GM19240 (cell line): ENCODE measurements around the gene FGGY.

Experiments
- DNase-seq: peaks from one replicate; pipeline ENCODE4 v3.0.0; 2011; ENCODE audit warnings: low spot score; ENCODE audit not compliant: insufficient read length

FGGY gene

GRCh38 chr1:59378621-59379370 is 81.9 kb downstream of the FGGY start:
- no peak for DNase-seq

GRCh38 chr1:59379371-59379728 is 82.5 kb downstream of the FGGY start:
- no peak for DNase-seq

DNA sequence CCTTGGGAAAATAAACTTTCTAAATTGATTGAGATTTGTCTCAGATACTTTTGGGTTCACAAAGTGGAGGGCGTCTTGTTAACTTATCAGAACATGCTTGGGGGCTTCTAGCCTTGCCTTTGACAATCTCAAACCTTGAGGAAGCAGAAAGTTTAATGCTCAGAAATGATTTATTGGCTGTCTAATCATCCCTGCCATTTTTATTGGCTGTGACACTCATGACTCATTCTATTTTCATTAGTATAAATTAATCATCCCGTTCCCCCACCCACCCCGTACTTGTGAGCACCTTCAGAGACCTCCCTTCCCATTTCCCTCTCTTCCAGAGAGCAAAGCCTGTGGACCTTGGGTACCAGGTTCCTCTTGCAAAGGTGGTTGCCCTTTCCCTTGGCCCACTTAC is 87.1 kb downstream of the FGGY start:
- DNase-seq = no peak

DNA sequence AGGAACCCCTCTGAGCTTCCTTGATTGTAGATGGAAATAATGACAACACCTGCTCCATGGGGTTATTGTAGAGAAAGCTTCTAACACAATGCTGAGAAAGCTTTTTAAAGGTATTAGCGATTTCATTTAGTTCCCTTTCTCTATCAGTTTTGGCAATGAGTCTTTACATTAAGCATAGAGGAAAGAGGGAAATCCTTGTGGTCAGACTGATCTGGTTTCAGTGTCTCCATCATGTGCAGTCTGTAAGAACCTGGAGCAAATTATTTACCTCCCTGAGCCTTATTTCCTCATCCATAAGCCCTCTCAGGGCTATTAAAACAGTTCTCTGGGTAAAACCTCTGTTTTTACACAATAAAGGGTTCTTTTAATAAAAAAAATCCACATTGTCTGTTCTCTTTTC is 87.5 kb downstream of the FGGY start:
- no peak for DNase-seq

DNA sequence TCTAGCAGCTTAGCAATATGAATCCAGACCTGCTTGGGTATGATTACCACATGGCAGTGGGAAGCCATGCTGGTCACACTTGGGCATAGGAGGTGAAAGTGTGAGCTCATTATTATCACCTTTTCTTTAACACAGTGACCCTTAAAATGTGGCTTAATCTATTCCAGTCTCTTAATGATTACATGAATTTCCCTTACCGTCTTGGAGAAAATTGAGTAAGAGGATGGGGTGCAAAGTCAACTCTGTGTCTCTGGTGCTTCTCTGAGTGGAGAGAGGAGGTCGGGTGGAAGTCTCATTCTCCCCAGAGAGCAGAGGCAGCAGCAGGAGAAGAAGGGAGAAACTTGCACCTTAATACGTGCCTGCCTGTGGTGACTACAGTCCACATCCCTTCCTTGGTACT is 91.3 kb downstream of the FGGY start:
- no peak for DNase-seq

DNA sequence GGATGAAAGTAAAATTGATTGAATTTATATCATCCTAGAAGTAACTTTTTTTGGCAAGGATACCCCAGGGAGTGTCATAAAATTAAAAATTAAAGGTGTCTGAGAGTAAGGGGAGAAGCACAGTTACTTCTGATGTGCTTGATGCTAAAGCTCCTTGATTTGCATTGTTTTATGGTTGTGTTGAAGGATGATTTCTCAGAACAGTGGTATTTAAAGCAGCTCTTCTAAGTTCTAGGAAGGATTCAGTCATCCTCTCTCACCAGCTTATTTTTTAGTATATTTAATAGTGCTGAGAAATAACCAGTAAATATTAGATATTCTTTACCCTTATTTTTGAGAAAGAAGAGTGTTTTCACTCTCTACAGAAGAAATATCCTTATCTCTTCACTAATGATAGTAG is 93.0 kb downstream of the FGGY start:
- no peak for DNase-seq

DNA sequence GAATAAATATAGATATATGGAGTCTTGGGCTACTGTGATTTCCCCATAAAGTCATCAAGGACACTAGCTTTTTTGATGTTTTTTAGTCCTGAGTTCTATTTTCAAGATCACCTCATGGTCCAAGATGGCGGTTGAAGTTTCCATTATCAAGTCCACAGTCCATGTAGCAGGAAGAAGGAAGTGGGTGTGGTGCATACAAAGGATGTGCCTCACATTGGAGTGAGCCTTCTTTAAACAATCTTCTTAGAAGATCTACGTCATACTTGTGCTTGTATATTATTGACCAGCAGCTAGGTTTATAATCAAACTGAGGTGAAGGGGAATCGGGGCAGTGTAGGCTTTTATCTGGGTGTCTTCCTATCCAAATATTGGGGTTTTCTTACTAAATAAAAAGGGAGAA is 93.4 kb downstream of the FGGY start:
- no peak for DNase-seq

- DNase-seq = no peak
Observed at GRCh38 chr1:59391212-59392179, 94.6 kb downstream of the FGGY start.

DNA sequence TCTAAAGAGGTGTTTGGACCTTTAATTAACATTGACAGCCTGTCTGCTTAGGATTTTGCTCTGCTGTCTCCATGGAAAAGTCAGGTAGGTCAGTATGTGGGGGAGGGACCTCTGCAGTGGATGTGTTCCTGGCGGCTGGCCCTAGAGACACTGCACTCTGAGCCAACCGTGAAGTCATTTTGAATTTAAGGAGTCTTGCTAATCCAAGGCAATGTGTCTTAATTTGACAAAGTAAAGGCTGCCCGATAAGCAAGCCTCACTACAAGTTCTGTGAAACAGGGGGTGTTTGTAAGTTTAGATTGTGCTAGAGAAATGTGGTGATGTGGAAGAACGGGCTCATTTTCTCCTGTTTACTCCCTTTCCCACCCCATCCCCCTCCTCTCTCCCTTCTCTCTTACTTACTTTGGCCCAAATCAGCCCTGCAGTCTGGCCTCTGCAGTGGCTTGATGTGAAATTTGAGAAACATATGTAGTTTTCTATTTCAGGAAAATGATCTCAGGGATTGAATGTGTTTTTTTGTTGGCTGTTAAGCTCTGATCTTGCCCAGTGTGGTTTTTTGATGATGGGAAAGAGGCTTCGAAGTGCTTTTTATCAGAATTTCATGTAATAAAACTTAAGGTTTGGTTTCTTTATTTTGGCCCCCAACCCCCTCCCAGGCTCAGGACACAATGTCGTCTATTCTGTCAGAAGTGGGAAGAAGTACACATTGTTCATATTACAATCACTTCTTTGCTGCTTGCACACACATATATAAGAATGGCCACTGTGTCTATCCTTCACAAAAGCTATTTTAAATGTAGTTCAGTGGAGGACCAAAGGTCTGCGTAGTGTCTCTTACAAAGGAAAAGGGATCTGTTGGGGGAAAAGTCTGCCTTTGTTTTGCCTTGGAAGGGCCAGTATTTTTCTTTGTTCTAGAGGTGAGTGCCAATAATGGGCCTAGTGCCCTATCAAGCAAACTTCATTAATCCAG is 96.6 kb downstream of the FGGY start:
- no peak for DNase-seq

DNA sequence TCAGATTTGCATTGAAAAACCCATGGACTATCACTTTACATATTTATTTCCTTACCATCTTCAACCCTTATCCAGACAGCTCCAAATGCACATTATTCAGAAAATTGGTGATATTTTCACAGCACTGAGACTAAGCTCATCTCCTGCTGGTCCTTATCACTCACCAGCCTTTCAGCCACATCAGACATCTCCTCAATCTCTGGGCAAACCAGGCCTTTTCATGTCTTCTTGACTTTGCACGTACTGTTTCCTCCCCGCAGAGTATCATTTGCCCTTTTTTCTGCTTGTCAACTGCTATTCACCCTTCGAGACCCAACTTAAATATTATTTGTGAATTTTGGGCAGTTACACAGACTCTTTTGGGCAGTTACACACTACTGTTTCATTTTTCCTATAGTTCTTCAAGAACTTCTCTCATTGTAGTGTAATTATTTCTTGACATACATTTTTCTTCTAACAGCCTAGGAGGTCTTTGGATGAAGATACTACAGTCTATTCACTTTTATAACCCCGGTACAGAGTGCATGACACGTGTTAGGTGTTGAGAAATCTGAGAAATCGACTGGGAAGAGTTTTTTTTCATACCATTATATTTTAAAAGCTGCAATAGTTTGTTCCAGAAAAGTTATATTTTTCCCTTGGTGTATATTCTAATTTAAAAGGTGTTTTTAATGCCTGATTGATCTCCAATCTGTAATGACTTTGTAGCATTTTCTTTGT is 98.0 kb downstream of the FGGY start:
- DNase-seq = no peak

DNA sequence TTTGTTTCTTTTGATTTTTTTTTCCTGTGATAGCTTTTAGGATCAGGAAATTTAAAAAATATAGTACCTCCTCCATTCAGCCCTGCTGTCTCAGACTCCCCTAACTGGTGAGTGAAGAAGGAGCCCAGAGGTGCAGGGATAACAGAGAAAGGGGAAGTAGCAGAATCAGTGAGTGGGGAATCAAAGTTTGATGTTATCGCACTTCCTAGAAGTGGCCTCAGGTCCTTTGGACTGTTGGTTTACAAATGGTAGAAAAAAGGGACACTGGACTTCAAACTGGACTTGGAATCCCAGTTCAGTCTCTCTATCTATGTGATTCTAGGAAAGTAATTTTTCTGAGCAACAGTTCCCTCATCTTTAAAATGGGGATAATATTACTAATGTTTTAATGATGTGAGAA is 99.5 kb downstream of the FGGY start:
- DNase-seq = no peak

DNA sequence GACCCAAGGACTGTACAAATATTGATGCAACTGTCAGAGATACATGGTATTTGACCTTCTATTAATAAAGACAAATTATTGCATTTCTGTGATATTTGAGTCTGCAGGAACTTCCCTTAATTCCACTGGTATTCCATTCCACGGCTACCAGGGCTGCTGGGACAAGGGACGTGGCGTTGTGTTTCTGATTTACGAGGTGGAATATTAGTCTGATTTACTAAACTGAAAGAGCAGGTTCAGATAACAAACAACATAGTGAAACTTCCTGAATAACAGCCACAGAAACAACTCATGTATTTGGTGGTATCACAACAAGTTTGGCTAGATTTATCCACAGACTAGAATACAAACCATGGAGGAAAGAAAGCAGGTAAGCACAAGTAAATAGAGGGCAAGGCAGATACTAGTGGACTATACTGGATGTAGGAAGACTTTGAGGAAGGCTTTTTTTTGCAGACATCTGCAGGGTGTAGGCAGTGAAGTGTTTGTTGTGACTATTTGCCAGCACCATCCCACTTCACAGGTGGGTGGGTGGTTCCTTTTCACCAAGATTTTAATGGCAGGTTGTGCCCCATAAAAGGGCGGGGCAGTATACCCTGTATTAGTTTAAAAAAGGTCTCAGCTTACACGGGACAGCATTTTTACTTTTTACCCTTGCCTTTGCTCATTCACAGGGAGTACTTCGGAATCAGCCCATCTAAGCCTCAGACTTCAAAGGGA is 100.4 kb downstream of the FGGY start:
- DNase-seq = no peak

GRCh38 chr1:59399642-59400041 is 102.7 kb downstream of the FGGY start:
- no peak for DNase-seq

DNA sequence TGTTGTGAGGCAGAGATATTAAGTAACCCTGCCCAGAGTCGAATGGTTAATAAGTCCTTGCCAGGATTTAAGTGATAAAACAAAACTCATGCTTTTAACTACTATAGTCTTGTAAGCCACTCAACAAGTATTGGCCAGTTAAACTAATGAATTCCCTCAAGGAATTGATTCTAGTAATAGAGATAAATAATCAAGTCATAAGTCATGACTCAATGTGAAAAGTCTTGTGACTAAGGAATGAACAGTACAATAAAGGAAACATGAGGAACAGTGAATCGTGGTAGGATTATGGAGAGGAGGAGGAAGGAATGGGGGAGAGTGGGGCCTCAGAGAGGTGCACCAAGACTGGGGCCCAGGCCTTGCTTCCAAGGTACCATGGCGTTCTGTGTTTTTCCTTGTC is 104.7 kb downstream of the FGGY start:
- DNase-seq = no peak

- DNase-seq = no peak
Observed at GRCh38 chr1:59404796-59405195, 107.9 kb downstream of the FGGY start.

GRCh38 chr1:59406437-59407164 is 109.7 kb downstream of the FGGY start:
- no peak for DNase-seq

GRCh38 chr1:59408608-59409240 is 111.8 kb downstream of the FGGY start:
- no peak for DNase-seq

GRCh38 chr1:59409549-59409948 is 112.7 kb downstream of the FGGY start:
- DNase-seq = no peak

DNA sequence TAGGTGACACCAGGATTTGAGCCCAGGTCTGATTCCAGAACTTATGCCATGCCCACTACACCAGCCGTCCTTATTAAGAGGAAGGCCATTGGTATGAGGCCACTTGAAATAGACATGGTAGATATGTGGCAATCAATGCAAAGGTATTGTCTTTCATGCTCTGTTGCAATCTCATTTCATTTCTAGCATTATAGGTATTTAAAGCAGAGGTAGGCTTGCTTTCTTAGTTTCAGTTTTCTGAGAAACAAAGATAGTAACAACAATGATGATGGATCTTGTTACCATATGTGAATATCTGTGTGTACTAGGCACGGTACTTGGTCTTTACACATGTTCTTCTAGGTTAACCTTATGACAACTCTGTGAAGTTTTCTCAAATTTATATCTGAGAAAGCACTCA is 113.1 kb downstream of the FGGY start:
- no peak for DNase-seq
